ENCODE data around the gene SNRPB. TPM values are rescaled to one million over a fixed set of nuclear protein-coding genes. Genes with fewer than 3 reads are reported as not detected.

Gene SNRPB
- total and polyA plus RNA-seq, 2 of the 13 experiments (the other 11 are each of a cell fraction or from before 2014, with no cell fraction given) = 473 to 844 TPM

DNA sequence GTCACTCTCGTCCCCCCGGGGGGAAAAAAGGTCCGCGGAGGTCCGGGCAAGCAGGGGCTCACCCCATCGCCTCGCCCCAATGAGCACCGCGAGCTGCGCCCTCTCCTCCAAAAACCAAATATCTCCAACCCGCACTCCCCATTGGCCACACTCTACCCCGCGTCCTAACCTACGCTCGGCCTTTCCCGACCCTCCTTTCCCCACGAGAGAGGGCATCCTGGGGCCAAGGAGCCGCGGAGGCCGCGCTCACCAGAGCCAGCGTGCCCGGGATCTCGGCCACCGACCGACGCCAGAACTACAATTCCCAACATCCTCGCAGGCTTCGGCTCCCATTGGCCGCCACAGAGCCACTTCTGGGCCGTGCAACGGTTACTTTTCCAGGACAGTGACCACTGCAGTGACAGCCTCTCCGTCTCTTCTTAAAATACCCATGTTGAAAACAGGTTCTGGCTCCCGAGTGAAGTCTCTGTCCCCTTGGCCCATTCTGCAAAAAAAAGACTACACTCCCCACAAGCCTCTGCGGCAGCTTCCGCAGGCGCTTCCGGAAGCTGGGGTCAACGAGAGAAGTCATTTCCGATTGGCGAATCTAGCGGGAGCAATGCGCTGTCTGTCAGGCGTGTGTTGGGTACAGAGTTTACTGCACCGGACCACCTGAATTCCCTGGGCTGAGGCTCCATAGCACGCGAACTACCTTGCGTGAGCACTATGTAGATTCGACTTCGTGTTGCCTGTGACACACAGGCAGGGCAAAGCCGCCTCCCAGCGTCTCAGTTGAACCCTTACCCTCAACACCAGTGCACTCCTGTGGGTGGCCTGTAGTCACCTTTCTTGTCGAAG lies 38.3 kb upstream of the SNRPB start, which contains the start of gene ZNF343 (continued):
- peak; percentile 81 for TF ChIP-seq HDAC1 (CRISPR knock-in tag; IDR thresholded peaks at IDR 0.05)
- peak; percentile 65 for TF ChIP-seq HOXA5 (CRISPR knock-in tag; IDR thresholded peaks at IDR 0.05)
- no peak; the same call in 1 of the 2 replicates for TF ChIP-seq ZNF343 (CRISPR knock-in tag; IDR thresholded peaks at IDR 0.05)
- no peak for TF ChIP-seq PHB2 (IDR thresholded peaks at IDR 0.05; ENCODE audit: partially characterized antibody)
- peak; percentile 99 for TF ChIP-seq ZFY (CRISPR knock-in tag; IDR thresholded peaks at IDR 0.05)
- TF ChIP-seq BHLHE40 (IDR thresholded peaks at IDR 0.05; ENCODE audit: low read length) = peak; percentile 50
- peak; percentile 83 for TF ChIP-seq HIVEP1 (CRISPR knock-in tag; IDR thresholded peaks at IDR 0.05)
- TF ChIP-seq ZKSCAN5 (CRISPR knock-in tag; IDR thresholded peaks at IDR 0.05) = peak; percentile 62; the same call in 1 of the 2 replicates
- peak; percentile 90; the same call in 1 of the 2 replicates for TF ChIP-seq ZNF850 (CRISPR knock-in tag; conservative IDR thresholded peaks at IDR 0.05)
- peak; percentile 86; the same call in 1 of the 2 replicates for TF ChIP-seq TSC22D2 (CRISPR knock-in tag; IDR thresholded peaks at IDR 0.05; ENCODE audit: borderline replicate concordance)
- TF ChIP-seq, protein P1, sequence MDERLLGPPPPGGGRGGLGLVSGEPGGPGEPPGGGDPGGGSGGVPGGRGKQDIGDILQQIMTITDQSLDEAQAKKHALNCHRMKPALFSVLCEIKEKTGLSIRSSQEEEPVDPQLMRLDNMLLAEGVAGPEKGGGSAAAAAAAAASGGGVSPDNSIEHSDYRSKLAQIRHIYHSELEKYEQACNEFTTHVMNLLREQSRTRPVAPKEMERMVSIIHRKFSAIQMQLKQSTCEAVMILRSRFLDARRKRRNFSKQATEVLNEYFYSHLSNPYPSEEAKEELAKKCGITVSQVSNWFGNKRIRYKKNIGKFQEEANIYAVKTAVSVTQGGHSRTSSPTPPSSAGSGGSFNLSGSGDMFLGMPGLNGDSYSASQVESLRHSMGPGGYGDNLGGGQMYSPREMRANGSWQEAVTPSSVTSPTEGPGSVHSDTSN (CRISPR knock-in tag; IDR thresholded peaks at IDR 0.05) = peak; percentile 78
- TF ChIP-seq SRY (CRISPR knock-in tag; IDR thresholded peaks at IDR 0.05) = peak; percentile 73
- peak; percentile 87; the same call in 1 of the 2 replicates for TF ChIP-seq ZNF354B (CRISPR knock-in tag; IDR thresholded peaks at IDR 0.05)
- TF ChIP-seq, protein P2, sequence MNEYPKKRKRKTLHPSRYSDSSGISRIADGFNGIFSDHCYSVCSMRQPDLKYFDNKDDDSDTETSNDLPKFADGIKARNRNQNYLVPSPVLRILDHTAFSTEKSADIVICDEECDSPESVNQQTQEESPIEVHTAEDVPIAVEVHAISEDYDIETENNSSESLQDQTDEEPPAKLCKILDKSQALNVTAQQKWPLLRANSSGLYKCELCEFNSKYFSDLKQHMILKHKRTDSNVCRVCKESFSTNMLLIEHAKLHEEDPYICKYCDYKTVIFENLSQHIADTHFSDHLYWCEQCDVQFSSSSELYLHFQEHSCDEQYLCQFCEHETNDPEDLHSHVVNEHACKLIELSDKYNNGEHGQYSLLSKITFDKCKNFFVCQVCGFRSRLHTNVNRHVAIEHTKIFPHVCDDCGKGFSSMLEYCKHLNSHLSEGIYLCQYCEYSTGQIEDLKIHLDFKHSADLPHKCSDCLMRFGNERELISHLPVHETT (CRISPR knock-in tag; conservative IDR thresholded peaks at IDR 0.05) = peak; percentile 34; the same call in 1 of the 2 replicates
- no peak for TF ChIP-seq CCAR2 (optimal IDR thresholded peaks at IDR 0.05; ENCODE audit: low read depth, low read length)
- peak; percentile 88 for TF ChIP-seq NFYB (CRISPR knock-in tag; IDR thresholded peaks at IDR 0.05)
- TF ChIP-seq ZNF256 (CRISPR knock-in tag; conservative IDR thresholded peaks at IDR 0.05) = peak; percentile 62; the same call in 1 of the 2 replicates
- TF ChIP-seq, protein P3, sequence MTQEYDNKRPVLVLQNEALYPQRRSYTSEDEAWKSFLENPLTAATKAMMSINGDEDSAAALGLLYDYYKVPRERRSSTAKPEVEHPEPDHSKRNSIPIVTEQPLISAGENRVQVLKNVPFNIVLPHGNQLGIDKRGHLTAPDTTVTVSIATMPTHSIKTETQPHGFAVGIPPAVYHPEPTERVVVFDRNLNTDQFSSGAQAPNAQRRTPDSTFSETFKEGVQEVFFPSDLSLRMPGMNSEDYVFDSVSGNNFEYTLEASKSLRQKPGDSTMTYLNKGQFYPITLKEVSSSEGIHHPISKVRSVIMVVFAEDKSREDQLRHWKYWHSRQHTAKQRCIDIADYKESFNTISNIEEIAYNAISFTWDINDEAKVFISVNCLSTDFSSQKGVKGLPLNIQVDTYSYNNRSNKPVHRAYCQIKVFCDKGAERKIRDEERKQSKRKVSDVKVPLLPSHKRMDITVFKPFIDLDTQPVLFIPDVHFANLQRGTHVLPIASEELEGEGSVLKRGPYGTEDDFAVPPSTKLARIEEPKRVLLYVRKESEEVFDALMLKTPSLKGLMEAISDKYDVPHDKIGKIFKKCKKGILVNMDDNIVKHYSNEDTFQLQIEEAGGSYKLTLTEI (CRISPR knock-in tag; conservative IDR thresholded peaks at IDR 0.05) = no peak
- TF ChIP-seq, protein P4, sequence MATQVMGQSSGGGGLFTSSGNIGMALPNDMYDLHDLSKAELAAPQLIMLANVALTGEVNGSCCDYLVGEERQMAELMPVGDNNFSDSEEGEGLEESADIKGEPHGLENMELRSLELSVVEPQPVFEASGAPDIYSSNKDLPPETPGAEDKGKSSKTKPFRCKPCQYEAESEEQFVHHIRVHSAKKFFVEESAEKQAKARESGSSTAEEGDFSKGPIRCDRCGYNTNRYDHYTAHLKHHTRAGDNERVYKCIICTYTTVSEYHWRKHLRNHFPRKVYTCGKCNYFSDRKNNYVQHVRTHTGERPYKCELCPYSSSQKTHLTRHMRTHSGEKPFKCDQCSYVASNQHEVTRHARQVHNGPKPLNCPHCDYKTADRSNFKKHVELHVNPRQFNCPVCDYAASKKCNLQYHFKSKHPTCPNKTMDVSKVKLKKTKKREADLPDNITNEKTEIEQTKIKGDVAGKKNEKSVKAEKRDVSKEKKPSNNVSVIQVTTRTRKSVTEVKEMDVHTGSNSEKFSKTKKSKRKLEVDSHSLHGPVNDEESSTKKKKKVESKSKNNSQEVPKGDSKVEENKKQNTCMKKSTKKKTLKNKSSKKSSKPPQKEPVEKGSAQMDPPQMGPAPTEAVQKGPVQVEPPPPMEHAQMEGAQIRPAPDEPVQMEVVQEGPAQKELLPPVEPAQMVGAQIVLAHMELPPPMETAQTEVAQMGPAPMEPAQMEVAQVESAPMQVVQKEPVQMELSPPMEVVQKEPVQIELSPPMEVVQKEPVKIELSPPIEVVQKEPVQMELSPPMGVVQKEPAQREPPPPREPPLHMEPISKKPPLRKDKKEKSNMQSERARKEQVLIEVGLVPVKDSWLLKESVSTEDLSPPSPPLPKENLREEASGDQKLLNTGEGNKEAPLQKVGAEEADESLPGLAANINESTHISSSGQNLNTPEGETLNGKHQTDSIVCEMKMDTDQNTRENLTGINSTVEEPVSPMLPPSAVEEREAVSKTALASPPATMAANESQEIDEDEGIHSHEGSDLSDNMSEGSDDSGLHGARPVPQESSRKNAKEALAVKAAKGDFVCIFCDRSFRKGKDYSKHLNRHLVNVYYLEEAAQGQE (IDR thresholded peaks at IDR 0.05; ENCODE audit: borderline replicate concordance in 1 of 2, low read depth in 1 of 2, low read length in 2 of 2) = no peak; a peak in 1 of 4 replicates
- TF ChIP-seq ZNF772 (CRISPR knock-in tag; IDR thresholded peaks at IDR 0.05) = peak; percentile 83
